GM12801 (cell line): ENCODE measurements around the gene NFKBIL1.

ENCODE experiments used
- CTCF ChIP-seq: IDR thresholded peaks from one replicate; pipeline ENCODE4 v1.5.1; 2011; ENCODE audit warnings: control low read depth; ENCODE audit not compliant: insufficient read length; ENCODE audit errors: extremely low read depth

Gene NFKBIL1

GRCh38 chr6:31607317-31607716 lies 59.9 kb downstream of the NFKBIL1 start:
- no peak for TF ChIP-seq CTCF
